ENCODE results near the gene TENM4.

DNA sequence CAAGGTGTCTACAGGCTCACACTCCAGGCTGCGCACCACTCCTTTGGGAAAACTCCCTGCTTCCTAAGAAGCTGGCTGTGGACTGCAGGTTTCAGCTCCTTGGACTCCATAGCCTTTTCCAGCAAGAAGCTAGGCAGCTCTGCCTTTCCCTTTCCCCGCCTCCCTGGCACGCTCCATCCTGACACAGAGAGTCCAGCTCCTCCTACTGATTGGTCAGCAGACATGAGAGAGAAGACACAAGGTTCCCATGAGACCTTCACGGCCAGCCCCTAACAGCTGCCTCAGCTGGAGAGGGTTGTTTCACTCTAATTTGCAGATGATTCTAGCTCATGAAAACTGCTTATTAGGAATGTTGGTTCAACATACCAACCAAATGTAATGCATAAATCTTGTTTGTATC, 27.6 kb downstream of the TENM4 start:
- TF ChIP-seq, protein P1, sequence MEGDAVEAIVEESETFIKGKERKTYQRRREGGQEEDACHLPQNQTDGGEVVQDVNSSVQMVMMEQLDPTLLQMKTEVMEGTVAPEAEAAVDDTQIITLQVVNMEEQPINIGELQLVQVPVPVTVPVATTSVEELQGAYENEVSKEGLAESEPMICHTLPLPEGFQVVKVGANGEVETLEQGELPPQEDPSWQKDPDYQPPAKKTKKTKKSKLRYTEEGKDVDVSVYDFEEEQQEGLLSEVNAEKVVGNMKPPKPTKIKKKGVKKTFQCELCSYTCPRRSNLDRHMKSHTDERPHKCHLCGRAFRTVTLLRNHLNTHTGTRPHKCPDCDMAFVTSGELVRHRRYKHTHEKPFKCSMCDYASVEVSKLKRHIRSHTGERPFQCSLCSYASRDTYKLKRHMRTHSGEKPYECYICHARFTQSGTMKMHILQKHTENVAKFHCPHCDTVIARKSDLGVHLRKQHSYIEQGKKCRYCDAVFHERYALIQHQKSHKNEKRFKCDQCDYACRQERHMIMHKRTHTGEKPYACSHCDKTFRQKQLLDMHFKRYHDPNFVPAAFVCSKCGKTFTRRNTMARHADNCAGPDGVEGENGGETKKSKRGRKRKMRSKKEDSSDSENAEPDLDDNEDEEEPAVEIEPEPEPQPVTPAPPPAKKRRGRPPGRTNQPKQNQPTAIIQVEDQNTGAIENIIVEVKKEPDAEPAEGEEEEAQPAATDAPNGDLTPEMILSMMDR (IDR thresholded peaks at IDR 0.05): no peak
- TF ChIP-seq POLR2A (IDR thresholded peaks at IDR 0.05): no peak
